Measurements from ENCODE around the gene RBM18.

Gene RBM18

GRCh38 chr9:122264360-122265148 is at the start of gene RBM18, which contains the start of gene MRRF:
Gene RBM18, minus strand, starts transcription at chr9:122264840. Its CDS starts 3,348 bp downstream, at chr9:122261492.
Gene MRRF, plus strand, starts transcription at chr9:122264882. Its CDS starts 6,010 bp downstream, at chr9:122270892.
- no peaks in the 10 kb centered on the region for H3K9me3 ChIP-seq (ENCODE audit: control insufficient read depth in 1 of 2, low read length in 2 of 2)
- peak within 1 kb of the TSS; percentile 72 to 75 for H3K4me3 ChIP-seq (ENCODE audit: low read depth in 1 of 2, low read length in 2 of 2)
- no peaks in the 10 kb centered on the region for H3K27me3 ChIP-seq (ENCODE audit: low read depth, low read length)
- peaks cover 26 to 49% of the 10 kb centered on the region in 2 donors for H3K4me1 ChIP-seq (ENCODE audit: control insufficient read depth in 1 of 2, insufficient read depth in 2 of 2, low read length in 2 of 2)
- H3K36me3 ChIP-seq (ENCODE audit: control insufficient read depth in 1 of 2, insufficient read depth in 2 of 2, low read length in 2 of 2), result peaks cover 13 to 14% of the 10 kb centered on the region in 2 donors
- peak within 1 kb of the TSS; percentile 82 for H3K27ac ChIP-seq (ENCODE audit: low read length)

GRCh38 chr9:122314165-122314564 is 49.5 kb upstream of the RBM18 start:
- peaks cover 18 to 22% of the 10 kb centered on the region in 2 donors for H3K36me3 ChIP-seq (ENCODE audit: control insufficient read depth in 1 of 2, insufficient read depth in 2 of 2, low read length in 2 of 2)
- H3K4me1 ChIP-seq (ENCODE audit: control insufficient read depth in 1 of 2, insufficient read depth in 2 of 2, low read length in 2 of 2), result peaks cover 0 to 9% of the 10 kb centered on the region in 2 donors
- H3K4me3 ChIP-seq (ENCODE audit: low read depth in 1 of 2, low read length in 2 of 2), result no peak overlapping the region
- no peaks in the 10 kb centered on the region for H3K27me3 ChIP-seq (ENCODE audit: low read depth, low read length)
- H3K9me3 ChIP-seq (ENCODE audit: control insufficient read depth in 1 of 2, low read length in 2 of 2), result no peaks in the 10 kb centered on the region
- H3K27ac ChIP-seq (ENCODE audit: low read length), result no peak overlapping the region

- Histone ChIP-seq H3K27me3 (ENCODE audit: low read depth, low read length) (no peaks in the 10 kb centered on the region), H3K36me3 (ENCODE audit: control insufficient read depth in 1 of 2, insufficient read depth in 2 of 2, low read length in 2 of 2) (peaks cover 24 to 28% of the 10 kb centered on the region in 2 donors), H3K9me3 (ENCODE audit: control insufficient read depth in 1 of 2, low read length in 2 of 2) (no peaks in the 10 kb centered on the region), H3K4me3 (ENCODE audit: low read depth in 1 of 2, low read length in 2 of 2) (no peak overlapping the region), H3K4me1 (ENCODE audit: control insufficient read depth in 1 of 2, insufficient read depth in 2 of 2, low read length in 2 of 2) (peaks cover 0 to 8% of the 10 kb centered on the region in 2 donors), H3K27ac (ENCODE audit: low read length) (no peak overlapping the region)
These were observed 45.2 kb upstream of the RBM18 start for GRCh38 chr9:122309861-122310260.

GRCh38 chr9:122307925-122308324 is 43.3 kb upstream of the RBM18 start:
- Histone ChIP-seq H3K27ac (ENCODE audit: low read length) (no peak overlapping the region), H3K4me3 (ENCODE audit: low read depth in 1 of 2, low read length in 2 of 2) (no peak overlapping the region), H3K27me3 (ENCODE audit: low read depth, low read length) (no peaks in the 10 kb centered on the region), H3K4me1 (ENCODE audit: control insufficient read depth in 1 of 2, insufficient read depth in 2 of 2, low read length in 2 of 2) (peaks cover 0 to 8% of the 10 kb centered on the region in 2 donors), H3K9me3 (ENCODE audit: control insufficient read depth in 1 of 2, low read length in 2 of 2) (no peaks in the 10 kb centered on the region), H3K36me3 (ENCODE audit: control insufficient read depth in 1 of 2, insufficient read depth in 2 of 2, low read length in 2 of 2) (peaks cover 9 to 16% of the 10 kb centered on the region in 2 donors)

- peaks cover 0 to 8% of the 10 kb centered on the region in 2 donors for H3K4me1 ChIP-seq (ENCODE audit: control insufficient read depth in 1 of 2, insufficient read depth in 2 of 2, low read length in 2 of 2)
- no peak overlapping the region for H3K27ac ChIP-seq (ENCODE audit: low read length)
- H3K36me3 ChIP-seq (ENCODE audit: control insufficient read depth in 1 of 2, insufficient read depth in 2 of 2, low read length in 2 of 2), result peaks cover 7 to 18% of the 10 kb centered on the region in 2 donors
- H3K27me3 ChIP-seq (ENCODE audit: low read depth, low read length), result no peaks in the 10 kb centered on the region
- H3K4me3 ChIP-seq (ENCODE audit: low read depth in 1 of 2, low read length in 2 of 2), result no peak overlapping the region
- no peaks in the 10 kb centered on the region for H3K9me3 ChIP-seq (ENCODE audit: control insufficient read depth in 1 of 2, low read length in 2 of 2)
These were observed 42.4 kb upstream of the RBM18 start for GRCh38 chr9:122307061-122307460.

GRCh38 chr9:122302237-122303093 is 37.8 kb upstream of the RBM18 start:
- no peaks in the 10 kb centered on the region for H3K9me3 ChIP-seq (ENCODE audit: control insufficient read depth in 1 of 2, low read length in 2 of 2)
- H3K4me1 ChIP-seq (ENCODE audit: control insufficient read depth in 1 of 2, insufficient read depth in 2 of 2, low read length in 2 of 2), result peaks cover 0 to 6% of the 10 kb centered on the region in 2 donors
- no peak overlapping the region for H3K27ac ChIP-seq (ENCODE audit: low read length)
- H3K36me3 ChIP-seq (ENCODE audit: control insufficient read depth in 1 of 2, insufficient read depth in 2 of 2, low read length in 2 of 2), result peaks cover 20 to 30% of the 10 kb centered on the region in 2 donors
- no peak overlapping the region for H3K4me3 ChIP-seq (ENCODE audit: low read depth in 1 of 2, low read length in 2 of 2)
- H3K27me3 ChIP-seq (ENCODE audit: low read depth, low read length), result no peaks in the 10 kb centered on the region

GRCh38 chr9:122297512-122297911 is 32.9 kb upstream of the RBM18 start:
- Histone ChIP-seq H3K36me3 (ENCODE audit: control insufficient read depth in 1 of 2, insufficient read depth in 2 of 2, low read length in 2 of 2) (peaks cover 29 to 44% of the 10 kb centered on the region in 2 donors), H3K9me3 (ENCODE audit: control insufficient read depth in 1 of 2, low read length in 2 of 2) (no peaks in the 10 kb centered on the region), H3K4me3 (ENCODE audit: low read depth in 1 of 2, low read length in 2 of 2) (no peak overlapping the region), H3K27me3 (ENCODE audit: low read depth, low read length) (no peaks in the 10 kb centered on the region), H3K4me1 (ENCODE audit: control insufficient read depth in 1 of 2, insufficient read depth in 2 of 2, low read length in 2 of 2) (no peaks in the 10 kb centered on the region), H3K27ac (ENCODE audit: low read length) (no peak overlapping the region)

GRCh38 chr9:122294531-122294930 is 29.9 kb upstream of the RBM18 start:
- H3K4me3 ChIP-seq (ENCODE audit: low read depth in 1 of 2, low read length in 2 of 2), result no peak overlapping the region
- no peaks in the 10 kb centered on the region for H3K4me1 ChIP-seq (ENCODE audit: control insufficient read depth in 1 of 2, insufficient read depth in 2 of 2, low read length in 2 of 2)
- H3K27me3 ChIP-seq (ENCODE audit: low read depth, low read length), result no peaks in the 10 kb centered on the region
- no peak overlapping the region for H3K27ac ChIP-seq (ENCODE audit: low read length)
- no peaks in the 10 kb centered on the region for H3K9me3 ChIP-seq (ENCODE audit: control insufficient read depth in 1 of 2, low read length in 2 of 2)
- H3K36me3 ChIP-seq (ENCODE audit: control insufficient read depth in 1 of 2, insufficient read depth in 2 of 2, low read length in 2 of 2), result peaks cover 29 to 40% of the 10 kb centered on the region in 2 donors

- Histone ChIP-seq H3K9me3 (ENCODE audit: control insufficient read depth in 1 of 2, low read length in 2 of 2) (no peaks in the 10 kb centered on the region), H3K27ac (ENCODE audit: low read length) (no peak overlapping the region), H3K36me3 (ENCODE audit: control insufficient read depth in 1 of 2, insufficient read depth in 2 of 2, low read length in 2 of 2) (peaks cover 31 to 55% of the 10 kb centered on the region in 2 donors), H3K4me1 (ENCODE audit: control insufficient read depth in 1 of 2, insufficient read depth in 2 of 2, low read length in 2 of 2) (no peaks in the 10 kb centered on the region), H3K27me3 (ENCODE audit: low read depth, low read length) (no peaks in the 10 kb centered on the region), H3K4me3 (ENCODE audit: low read depth in 1 of 2, low read length in 2 of 2) (no peak overlapping the region)
These were observed 26.8 kb upstream of the RBM18 start for GRCh38 chr9:122291458-122291857.

- Histone ChIP-seq H3K27ac (ENCODE audit: low read length) (no peak overlapping the region), H3K36me3 (ENCODE audit: control insufficient read depth in 1 of 2, insufficient read depth in 2 of 2, low read length in 2 of 2) (peaks cover 42 to 45% of the 10 kb centered on the region in 2 donors), H3K4me3 (ENCODE audit: low read depth in 1 of 2, low read length in 2 of 2) (no peak overlapping the region), H3K4me1 (ENCODE audit: control insufficient read depth in 1 of 2, insufficient read depth in 2 of 2, low read length in 2 of 2) (no peaks in the 10 kb centered on the region), H3K9me3 (ENCODE audit: control insufficient read depth in 1 of 2, low read length in 2 of 2) (no peaks in the 10 kb centered on the region), H3K27me3 (ENCODE audit: low read depth, low read length) (no peaks in the 10 kb centered on the region)
These were observed 22.6 kb upstream of the RBM18 start for GRCh38 chr9:122287214-122287720.

- H3K36me3 ChIP-seq (ENCODE audit: control insufficient read depth in 1 of 2, insufficient read depth in 2 of 2, low read length in 2 of 2), result peaks cover 38 to 41% of the 10 kb centered on the region in 2 donors
- no peaks in the 10 kb centered on the region for H3K27me3 ChIP-seq (ENCODE audit: low read depth, low read length)
- no peak overlapping the region for H3K4me3 ChIP-seq (ENCODE audit: low read depth in 1 of 2, low read length in 2 of 2)
- no peaks in the 10 kb centered on the region for H3K9me3 ChIP-seq (ENCODE audit: control insufficient read depth in 1 of 2, low read length in 2 of 2)
- H3K4me1 ChIP-seq (ENCODE audit: control insufficient read depth in 1 of 2, insufficient read depth in 2 of 2, low read length in 2 of 2), result peaks cover 0 to under 1% of the 10 kb centered on the region in 2 donors
- H3K27ac ChIP-seq (ENCODE audit: low read length), result no peak overlapping the region
These were observed 22.1 kb upstream of the RBM18 start for GRCh38 chr9:122286764-122287163.

All from muscle layer of duodenum (tissue), 2 donors.